HG02973 (cell line): ENCODE data around the gene MIOS.
"Not testable (repeated sequence)": the region's sequence is repeated elsewhere in the genome, so short reads cannot be mapped to it uniquely, and the experiment has no call there.

ENCODE experiments used
- ATAC-seq: cut with Tn5 transposase; IDR thresholded peaks from one replicate; pipeline ENCODE4 v1.9.1; 2021; ENCODE audit warnings: moderate library complexity; ENCODE audit not compliant: unreplicated experiment

The MIOS gene

DNA sequence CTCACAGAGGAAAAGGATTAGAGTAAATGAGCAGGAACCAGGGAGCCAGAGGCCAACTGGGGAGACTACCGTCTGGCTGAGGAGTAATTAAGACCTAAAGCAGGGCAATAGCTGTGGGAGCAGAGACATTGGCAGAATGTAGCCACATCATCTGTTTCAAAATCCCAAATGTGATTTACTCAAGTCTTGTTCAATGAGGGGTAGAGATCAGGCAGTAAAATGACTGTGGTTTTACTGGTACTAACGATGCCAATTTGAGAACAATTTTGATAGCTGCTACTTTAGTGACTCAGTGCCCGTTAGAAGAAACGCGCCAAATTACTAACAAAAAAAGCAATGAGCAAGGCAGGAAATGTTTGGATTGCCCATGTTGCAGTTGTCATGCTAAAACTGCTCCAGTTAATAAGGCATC lies 12.7 kb upstream of the MIOS start:
- no peak for ATAC-seq

DNA sequence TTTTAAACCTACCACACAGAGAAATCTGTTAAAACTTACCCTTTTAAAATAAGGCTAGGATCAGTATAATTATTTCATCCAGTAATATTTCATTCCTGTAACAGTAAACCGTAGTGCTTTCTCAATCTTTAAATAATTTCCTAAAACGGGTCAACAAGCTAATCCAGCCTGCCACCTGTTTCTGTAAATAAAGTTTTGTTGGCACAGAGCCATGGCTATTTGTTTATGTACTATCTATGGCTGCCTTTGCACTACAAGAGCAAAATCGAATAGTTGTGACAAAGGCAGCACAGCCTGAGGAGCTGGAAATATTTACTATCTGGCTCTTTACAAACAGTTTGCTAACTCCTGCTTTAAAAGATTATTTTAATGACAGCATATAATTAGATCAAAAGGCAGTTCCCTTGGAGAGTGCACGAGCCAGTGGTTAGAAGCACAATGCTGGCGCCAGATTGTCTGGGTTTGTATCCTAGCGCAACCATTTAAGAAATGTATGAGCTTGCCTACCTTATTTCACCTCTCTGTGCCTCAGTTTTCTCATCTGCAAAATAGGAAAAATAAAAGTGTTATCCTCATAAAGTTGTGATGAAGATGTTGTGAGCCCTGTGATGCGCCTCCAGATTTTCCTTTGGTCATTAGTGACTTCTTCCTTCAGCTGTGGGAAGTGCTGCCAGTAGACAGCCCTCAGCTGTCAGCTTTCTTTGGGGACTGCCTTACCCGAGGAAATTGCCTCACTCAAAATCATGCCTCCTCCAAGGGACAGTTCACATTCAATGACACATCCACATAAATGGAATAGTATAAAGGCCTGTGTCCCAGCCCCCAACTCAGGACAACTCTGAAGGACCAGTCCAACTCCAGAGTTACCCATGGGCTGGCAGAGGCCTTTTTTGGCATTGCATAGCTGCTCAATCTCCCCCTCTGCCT lies 11.8 kb upstream of the MIOS start:
- no peak for ATAC-seq

GRCh38 chr7:7556852-7557251 lies 9.8 kb upstream of the MIOS start:
- ATAC-seq: no peak

DNA sequence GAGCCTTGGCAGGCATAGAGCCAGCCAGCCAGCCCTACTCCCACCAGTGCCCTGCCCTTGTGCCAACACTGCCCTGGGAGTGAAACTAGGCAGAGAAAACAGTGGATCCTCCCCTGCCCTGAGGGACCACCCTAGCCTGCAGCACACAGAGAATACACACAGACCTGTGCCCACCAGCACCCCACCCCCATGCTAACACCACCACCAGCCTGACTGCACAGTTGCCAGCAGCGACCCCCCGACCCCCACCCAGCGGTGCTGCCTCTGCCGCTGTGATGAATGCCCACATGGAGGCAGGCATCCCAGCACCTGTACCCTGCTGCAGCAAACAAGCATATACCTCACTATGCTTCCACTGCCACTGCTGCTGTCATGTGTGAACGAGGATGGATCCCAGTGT lies 9.4 kb upstream of the MIOS start:
- no peak for ATAC-seq

DNA sequence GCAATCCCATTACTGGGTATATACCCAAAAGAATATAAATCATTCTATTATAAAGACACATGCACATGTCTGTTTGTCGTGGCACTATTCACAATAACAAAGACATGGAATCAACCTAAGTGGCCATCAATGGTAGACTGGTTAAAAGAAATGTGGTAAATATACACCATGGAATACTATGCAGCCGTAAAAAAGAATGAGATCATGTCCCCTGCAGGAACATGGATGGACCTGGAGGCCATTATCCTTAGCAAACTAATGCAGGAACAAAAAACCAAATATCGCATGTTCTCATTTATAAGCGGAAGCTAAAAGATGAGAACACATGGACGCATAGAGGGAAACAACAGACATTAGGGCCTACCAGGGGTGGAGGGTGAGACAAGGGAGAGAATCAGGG lies 5.1 kb upstream of the MIOS start:
- ATAC-seq: not testable (repeated sequence)

- no peak for ATAC-seq
Measured at GRCh38 chr7:7562736-7563135, 3.9 kb upstream of the MIOS start.

- ATAC-seq: no peak
Measured at GRCh38 chr7:7563269-7563668, 3.4 kb upstream of the MIOS start.

DNA sequence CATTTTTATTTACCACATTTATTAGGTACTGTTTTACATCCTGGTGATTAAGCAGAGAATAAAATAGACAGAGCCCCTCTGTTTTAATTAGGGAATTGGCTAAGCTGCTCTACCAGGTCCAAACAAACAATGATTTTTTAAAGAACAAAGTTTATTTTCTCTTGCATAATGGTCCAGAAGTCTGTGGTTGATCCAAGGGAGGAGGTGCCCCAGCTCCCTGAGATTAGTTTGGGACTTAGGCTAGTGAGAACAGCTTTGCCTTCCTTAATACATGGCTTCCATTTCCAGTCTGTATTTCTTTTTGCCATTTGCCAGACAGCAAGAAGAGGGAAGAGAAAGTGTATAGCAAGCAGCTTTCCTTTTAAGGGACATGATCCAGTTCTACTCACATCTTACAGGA lies 2.9 kb upstream of the MIOS start:
- ATAC-seq: no peak

DNA sequence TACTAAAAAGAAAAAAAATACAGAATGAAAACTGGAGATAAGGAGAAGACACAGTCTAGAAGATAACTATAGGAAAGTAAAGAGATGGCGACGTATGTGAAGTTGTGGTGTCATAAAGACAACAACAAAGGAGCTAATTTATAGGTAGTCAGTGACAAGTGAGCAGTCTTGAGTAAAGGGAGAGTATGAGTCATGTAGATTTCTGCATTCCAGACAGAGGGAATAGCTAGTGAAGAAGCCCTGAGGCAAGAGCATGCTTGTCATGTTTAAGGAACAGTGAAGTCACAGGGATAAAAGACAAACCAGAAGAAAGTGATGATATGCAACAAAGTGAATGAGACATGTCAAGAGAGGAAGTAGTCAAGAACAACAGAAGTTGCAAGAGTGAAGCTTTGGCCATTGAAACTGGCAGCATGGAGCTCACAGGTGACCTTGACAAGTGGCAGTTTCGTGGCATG lies 2.3 kb upstream of the MIOS start:
- no peak for ATAC-seq

- ATAC-seq: no peak
Measured at GRCh38 chr7:7565018-7565680, 1.5 kb upstream of the MIOS start.

- ATAC-seq: peak; percentile 23
Measured at GRCh38 chr7:7565746-7566650, 686 bp upstream of the MIOS start.

DNA sequence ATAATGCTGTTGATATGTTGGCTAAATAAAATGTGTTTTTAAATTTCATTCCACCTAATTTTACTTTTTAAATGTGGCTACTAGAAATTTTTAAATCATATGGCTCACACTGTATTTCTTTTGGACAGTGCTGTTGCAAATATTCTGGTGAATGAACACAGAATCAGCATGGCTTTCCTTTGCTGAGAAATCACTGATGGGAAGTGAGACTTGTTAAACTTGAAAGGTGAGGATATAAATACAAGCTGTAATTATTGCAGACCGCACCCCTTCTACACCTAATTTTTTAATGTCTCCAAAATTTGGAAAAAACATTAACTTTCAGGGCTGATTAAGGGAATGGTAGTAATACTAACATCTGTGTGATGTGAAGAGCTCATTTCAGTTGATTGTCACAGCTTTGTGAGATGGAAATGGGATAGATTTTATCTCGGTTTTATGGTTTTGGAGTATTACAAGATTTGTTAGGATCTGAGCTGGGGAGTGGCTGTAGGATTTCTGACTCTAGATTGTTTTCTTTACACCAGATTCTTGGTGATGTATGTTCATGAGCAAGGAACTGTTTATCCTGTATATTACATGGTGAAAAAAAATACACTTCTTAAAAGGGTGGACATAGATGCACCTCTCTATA lies 1.3 kb downstream of the MIOS start:
- no peak for ATAC-seq

DNA sequence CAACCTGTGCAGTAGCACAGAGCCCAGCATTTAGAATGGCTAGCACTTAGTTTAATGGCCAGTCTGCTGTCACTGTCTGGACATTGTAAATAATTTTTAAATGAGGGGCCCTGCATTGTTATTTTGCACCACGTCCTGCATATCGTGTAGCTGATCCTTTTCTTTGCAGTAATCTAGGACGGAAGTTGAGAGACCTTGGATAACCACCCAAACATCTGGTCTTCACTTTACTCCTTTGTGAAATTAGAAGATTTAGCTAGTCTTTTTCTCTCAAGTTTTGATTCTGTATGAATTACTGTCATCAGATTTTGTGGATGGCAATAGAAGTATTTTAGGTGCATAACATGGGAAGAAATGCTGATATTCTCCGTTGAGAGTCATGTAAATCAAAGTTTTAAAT lies 1.9 kb downstream of the MIOS start:
- no peak for ATAC-seq

- peak; percentile 45 for ATAC-seq
Measured at GRCh38 chr7:7569081-7569527, 2.4 kb downstream of the MIOS start.

DNA sequence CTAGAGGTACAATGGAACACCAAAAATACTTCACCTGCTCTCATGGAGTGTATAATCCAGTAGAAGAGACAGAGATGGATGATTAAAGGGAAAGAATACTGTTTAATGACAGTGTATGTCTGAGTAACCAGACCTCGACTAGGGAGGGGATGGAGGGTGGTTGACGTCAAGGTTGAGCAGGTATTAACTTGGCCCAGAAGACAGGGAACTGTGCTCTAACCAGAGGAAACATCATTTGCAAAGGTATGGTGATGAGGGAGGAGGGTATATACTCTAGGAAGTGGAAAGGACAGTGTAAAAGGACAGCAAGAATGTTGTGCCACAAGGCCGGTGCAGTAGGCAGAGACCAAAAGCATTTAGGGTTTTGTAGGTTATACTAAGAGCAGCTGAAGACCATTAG lies 2.9 kb downstream of the MIOS start:
- no peak for ATAC-seq

DNA sequence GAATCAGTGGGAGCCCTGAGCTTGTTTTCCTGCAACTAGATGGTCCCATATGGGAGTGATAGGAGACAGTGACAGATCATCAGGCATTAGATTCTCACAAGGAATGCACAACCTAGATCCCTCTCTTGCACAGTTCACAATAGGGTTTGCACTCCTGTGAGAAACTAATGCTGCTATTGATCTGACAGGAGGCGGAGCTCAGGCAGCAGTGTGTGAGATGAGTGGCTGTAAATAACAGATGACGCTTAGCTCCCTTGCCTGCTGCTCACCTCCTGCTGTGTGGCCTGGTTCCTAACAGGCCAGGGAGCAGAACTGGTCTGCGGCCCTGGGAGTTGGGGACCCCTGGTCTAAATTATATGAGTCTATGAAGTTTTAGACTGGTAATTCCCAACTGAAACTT lies 3.9 kb downstream of the MIOS start:
- no peak for ATAC-seq

GRCh38 chr7:7573701-7574100 lies 7.0 kb downstream of the MIOS start:
- ATAC-seq: no peak

- ATAC-seq: no peak
Measured at GRCh38 chr7:7576344-7576743, 9.7 kb downstream of the MIOS start.

DNA sequence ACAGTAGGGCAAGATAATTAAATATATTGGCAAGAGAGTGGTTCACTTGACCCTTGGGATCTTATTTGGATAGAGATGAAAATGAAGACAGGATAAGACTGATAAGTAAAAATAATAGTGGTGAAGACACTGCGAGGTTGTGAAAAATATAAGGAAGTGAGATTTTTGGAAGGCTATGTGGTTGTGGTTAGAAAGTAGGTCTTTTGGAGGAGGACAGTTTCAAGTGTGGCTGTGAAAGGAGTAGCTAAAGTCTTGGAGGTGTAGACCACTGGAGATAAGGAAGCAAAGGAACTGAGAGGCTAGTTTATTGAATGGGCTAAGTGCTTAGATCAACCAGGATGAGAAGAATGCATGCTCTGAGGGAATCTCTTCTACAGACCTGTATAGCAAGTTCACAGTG lies 11.2 kb downstream of the MIOS start:
- peak; percentile 52 for ATAC-seq

GRCh38 chr7:7579638-7580037 lies 13.0 kb downstream of the MIOS start:
- no peak for ATAC-seq
